ENCODE measurements around the gene DNAL1.

Gene DNAL1

GRCh38 chr14:73744874-73745529 lies 100.2 kb downstream of the DNAL1 start:
- DNase-seq, result no peak

- DNase-seq, result no peak
Observed at GRCh38 chr14:73745571-73746519, 101.1 kb downstream of the DNAL1 start.

- no peak for DNase-seq
Observed at GRCh38 chr14:73746520-73747378, 102.0 kb downstream of the DNAL1 start.

- no peak for DNase-seq
Observed at GRCh38 chr14:73747379-73748211, 102.8 kb downstream of the DNAL1 start.

- DNase-seq, result no peak
Observed at GRCh38 chr14:73748858-73749357, 104.1 kb downstream of the DNAL1 start.

- no peak for DNase-seq
Observed at GRCh38 chr14:73749706-73750530, 105.1 kb downstream of the DNAL1 start.

GRCh38 chr14:73750531-73750901 lies 105.7 kb downstream of the DNAL1 start:
- DNase-seq, result no peak

- no peak for DNase-seq
Observed at GRCh38 chr14:73751157-73751691, 106.4 kb downstream of the DNAL1 start.

GRCh38 chr14:73752297-73752992 lies 107.7 kb downstream of the DNAL1 start:
- peak in 1 of 2 donors; percentile 29 for DNase-seq

All from inflammatory macrophage (primary cell).